T-helper 2 cell (primary cell): Measurements from ENCODE around the gene UCK1.
"Not testable (repeated sequence)": the region's sequence is repeated elsewhere in the genome, so short reads cannot be mapped to it uniquely, and the experiment has no call there.

Source experiments
- DNase-seq, 5 experiments: peaks; one replicate each; pipeline versions ENCODE4 v3.0.0 to v3.0.0-alpha.2; 2012 to 2022

UCK1 gene

DNA sequence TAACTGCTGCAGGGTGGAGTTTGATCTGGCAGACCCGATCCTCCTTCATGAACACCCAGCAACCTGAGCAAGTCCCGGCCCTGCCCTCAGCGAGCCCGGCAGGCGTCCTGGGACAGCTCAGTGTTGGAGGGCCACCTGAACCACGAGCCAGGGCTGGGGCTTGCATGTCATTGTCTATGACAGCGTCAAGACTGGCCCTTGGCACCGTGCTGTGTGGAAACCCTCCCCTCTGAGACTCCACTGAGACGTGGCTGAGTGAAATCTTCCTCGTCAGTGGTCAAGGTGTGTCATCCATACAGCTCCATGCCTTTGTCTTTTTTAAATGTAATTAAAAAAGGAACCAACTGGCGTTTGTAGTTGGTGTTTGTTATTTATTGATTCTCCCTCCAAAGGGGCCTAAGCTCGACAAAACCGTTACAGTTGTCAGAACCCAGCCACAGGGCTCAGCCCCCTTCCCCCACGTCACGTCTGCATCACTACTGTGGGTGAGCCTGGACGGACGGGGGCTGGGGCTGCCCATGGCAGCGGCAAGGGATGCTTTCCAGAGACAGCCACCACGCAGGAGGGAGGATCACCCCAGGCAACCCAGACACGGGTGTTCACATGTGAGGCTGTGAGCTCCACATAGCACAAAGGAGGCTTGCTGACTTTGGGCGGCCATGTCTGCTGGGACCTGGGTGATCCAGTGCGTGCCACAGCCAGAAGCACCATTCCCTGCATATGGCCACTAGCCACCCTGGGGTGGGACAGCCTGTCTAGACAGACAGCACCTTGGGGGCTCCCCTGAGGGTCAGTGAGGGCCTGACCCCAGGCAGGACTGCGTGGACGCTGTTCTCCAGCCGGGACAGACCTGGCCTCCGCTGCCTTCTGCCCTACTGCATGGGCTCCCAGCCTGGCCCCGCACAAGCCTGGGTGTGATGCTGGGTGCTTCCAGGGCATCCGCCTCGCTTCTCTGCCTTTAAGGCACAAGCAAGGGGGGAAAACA lies 7.3 kb downstream of the UCK1 start:
- no peak for DNase-seq

DNA sequence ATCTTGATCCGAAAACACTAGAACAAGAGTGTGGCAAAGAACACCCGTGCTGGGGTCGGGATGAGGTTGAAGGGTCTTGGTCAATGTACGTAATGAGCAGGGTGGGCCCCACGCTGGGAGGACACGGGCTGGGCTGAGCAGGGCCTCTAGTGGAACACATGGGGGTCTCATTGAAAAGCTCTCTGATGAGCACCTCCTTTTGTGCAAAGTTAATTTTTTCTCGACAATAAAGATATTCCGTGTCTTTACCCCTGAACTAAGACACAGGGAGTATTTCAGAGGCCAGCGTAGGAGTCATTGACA lies 8.0 kb downstream of the UCK1 start:
- no peak for DNase-seq

- DNase-seq: no peak
Measured at GRCh38 chr9:131522257-131523085, 8.6 kb downstream of the UCK1 start.

DNA sequence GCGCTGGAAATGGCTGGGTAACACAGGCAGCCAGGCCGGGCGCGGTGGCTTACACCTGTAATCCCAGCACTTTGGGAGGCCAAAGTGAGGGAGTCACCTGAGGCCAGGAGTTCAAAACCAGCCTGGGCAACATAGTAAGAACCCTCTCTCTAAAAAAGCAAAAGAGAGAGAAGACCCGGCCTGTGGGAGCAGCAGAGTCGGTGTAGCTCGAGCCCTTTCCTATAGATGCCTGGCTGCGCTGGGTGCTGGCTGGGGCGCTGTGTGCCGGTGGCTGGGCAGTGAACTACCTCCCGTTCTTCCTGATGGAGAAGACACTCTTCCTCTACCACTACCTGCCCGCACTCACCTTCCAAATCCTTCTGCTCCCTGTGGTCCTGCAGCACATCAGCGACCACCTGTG lies 9.2 kb downstream of the UCK1 start:
- no peak for DNase-seq

DNA sequence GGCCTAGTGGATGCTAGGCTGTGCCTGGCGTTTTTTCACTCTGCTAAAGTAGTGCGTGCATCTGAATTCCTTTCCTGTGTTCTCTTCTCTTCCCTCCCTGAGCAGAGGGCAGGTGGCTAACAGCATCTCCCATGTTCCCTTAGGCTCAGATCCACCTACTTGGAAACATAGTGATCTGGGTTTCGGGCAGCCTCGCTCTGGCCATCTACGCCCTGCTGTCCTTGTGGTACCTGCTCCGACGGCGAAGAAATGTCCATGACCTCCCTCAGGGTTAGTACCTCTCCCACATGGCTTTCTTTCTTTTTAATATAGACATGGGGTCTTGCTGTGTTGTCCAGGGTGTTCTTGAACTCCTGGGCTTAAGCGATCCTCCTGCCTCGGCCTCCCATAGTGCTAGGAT lies 9.9 kb downstream of the UCK1 start:
- DNase-seq: no peak

DNA sequence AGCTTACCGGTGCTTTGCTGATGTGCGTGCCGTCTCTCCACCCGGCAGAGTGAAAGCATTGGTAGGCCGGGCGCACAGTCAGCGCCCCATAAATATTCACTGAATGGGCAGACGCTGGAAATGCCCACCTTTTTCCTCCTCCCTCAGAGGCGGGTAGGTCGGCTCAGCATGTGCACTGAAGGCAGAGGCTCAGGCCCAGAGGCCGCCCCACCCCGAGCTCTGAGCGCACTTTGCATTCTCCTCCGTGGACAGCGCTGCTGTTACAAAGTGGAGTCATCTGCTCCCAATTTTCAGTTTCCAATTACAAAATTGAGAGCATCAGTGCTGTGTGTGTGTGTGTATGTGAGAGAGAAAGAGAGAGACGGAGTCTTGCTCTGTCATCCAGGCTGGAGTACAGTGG lies 10.6 kb downstream of the UCK1 start:
- DNase-seq: no peak

DNA sequence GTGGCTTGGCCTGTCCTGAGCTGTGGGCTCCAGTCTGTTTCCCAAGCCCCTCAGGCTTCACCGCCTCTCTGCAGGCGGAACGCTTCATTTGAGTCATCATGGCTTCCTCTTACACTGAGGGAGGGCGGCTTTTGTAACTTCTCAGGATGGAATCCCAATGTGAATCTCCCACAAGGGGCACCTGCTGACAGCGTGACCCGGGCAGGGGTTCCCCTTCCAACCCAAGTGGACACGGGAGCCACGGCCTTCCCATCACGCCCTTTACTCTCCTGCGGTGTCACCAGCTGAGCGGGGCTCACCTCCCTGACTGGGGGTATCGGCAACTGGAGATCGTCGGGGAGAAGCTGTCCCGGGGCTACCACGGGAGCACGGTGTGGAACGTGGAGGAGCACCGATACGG lies 12.5 kb downstream of the UCK1 start:
- DNase-seq: no peak

DNA sequence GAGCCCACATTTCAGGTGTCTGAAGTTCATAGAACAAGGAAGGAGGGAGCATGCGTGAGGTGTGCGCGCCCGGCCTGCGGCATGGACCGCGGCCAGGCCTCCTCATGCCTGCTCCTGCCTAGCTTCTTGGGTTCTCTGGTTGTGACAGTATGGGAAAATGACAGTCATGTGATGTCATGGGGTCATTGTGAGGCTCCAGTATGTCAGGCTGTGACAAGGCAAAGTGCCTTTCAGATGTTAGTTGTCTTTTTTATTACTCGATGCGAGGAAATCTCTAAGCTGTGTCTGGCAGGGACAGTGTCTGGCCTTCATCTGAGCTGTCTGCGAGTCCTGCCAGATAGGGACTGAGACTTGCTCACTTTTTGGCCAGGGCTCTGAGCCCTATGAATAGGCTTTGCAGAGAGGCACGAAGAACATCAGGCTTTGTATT lies 13.3 kb downstream of the UCK1 start:
- DNase-seq: no peak

DNA sequence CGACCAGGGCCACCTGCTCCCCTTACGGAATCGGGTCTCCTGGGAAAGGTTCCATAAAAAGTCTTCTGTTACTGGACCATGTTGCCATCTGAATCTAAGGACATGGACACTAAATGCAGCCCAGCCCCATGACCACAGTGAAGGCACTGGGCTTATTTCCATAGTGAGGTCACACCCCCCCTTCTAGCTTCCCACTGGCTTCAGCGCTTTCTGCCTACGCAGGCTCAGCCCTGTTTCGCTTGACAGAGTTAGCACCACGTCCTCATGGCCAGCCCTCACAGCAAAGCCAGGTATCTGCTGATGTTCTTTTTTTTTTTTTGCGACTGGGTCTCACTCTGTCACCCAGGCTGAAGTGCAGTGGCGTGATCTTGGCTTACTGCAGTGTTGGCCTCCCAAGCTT lies 14.1 kb downstream of the UCK1 start:
- DNase-seq: no peak

DNA sequence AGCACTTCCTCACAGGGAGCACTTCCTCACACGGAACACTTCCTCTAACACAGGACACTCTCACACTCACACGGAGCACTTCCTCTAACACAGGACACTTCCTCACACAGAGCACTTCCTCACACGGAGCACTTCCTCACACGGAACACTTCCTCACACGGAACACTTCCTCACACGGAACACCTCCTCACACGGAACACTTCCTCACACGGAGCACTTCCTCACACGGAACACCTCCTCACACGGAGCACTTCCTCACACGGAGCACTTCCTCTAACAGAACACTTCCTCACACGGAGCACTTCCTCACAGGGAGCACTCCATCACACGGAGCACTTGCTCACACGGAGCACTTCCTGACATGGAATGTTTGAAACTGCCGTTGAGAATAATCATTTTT lies 15.0 kb downstream of the UCK1 start:
- DNase-seq: no peak

DNA sequence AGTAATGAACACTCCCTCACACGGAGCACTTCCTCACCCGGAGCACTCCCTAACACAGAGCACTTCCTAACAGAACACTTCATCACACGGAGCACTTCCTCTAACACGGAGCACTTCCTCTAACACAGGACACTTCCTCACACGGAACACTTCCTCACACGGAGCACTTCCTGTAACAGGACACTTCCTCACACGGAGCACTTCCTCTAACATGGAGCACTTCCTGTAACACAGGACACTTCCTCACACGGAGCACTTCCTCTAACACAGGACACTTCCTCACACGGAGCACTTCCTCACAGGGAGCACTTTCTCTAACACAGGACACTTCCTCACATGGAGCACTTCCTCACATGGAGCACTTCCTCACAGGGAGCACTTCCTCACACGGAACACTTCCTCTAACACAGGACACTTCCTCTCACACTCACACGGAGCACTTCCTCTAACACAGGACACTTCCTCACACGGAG lies 15.5 kb downstream of the UCK1 start:
- DNase-seq: not testable (repeated sequence)

- no peak for DNase-seq
Measured at GRCh38 chr9:131513177-131513576, 17.9 kb downstream of the UCK1 start.

GRCh38 chr9:131511880-131512279 lies 19.2 kb downstream of the UCK1 start:
- no peak for DNase-seq

- no peak for DNase-seq
Measured at GRCh38 chr9:131511416-131511815, 19.6 kb downstream of the UCK1 start.

DNA sequence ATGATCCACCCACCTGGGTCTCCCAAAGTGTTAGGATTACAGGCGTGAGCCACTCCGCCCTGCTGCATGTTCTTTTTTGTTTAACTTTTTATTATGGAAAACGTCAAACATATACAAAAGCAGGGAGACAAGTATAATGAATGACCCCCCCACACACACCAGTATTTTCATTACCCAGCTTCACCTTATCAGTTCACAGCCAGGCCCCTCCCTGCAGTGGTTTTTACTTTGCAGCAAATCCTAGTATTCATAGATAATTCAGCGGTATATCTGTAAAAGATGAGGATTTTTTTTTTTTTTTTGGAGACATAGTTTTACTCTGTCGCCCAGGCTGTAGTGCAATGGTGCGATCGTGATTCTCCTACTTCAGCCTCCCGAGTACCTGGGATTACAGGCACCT lies 26.1 kb downstream of the UCK1 start:
- DNase-seq: no peak

DNA sequence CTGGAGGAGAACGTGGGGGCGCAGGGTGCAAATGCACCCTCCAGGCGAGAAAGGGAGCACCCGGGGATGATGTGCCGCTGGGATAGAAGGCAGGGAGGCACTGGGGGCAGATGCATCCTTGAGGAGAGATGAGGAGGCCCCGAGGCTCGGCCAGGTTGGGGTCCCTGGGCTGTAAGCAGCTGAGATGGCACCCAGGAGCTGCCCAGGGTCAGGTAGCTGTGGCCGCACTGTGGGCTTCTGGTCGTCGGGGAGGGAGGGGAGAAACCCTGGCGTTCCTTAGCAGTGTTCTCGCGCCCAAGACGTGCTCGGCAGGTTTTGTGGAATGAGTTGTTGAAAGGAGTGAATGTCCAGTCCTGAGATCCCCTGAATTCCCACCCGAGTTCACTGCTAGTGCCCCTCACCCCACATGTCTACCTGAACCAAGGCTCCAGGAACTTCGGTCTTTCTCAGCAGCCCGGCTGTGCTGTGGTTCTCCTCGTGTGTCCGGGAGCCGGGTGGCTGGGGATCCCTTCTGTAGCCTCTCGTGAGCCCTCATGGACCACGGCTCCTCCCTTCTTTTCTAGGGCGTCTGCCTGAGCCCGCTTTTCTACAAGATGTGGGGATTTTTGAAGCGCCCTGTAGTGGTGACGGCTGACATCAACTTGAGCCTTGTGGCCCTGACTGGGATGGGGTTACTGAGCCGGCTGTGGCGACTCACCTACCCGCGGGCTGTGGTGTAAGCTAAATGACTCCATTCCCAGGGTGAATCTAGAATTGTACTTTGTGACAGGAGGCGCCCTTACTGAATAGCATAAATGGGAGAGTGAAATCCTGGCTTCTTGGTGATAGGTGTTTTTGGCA lies 27.2 kb downstream of the UCK1 start:
- DNase-seq: peak in 4 of 5 experiments; percentile 28 to 88 (median 56)

DNA sequence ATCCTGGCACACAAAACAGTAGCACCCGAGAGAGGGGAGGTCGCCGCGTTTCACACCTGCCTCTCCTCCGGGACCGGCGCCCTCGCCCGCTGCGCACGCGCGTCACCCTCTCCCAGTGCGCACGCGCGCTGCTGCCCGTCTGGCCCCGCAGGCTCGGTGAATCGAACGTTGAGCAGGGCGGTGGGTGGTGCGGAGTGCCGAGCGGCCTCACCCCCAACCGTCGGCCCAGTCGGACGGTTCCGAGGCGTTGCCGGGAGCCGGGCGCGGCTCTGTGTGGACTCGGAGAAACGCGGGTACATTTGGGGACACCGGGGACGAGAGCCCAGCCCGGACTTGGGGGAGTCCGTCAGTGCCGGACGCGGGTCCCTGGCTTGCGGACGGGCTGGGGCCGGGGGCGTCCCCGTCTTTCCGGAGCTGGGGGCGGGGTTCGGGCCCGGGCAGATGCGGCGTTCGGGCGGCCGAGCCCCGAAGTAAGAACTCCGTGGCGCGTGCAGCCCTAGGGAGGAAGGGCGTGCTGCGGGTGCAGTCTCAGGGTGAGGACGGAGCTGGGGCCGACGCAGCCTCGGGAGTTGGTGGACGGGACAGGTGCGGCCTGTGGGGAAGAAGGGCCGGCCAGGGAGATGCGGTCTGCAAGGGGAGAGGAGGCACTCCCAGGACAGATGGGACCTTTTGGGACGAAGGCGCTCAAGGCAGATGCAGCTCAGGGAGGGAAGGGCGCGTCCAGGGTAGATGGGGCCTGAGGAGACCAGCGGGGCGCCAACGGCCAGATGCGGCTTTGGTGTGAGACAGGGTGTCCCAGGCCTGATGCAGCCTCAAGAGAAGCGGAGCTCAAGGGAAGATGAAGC lies 28.1 kb downstream of the UCK1 start, which contains the start of gene POMT1:
POMT1 (plus strand) TSS at position 138 of the 845 bp plus-strand sequence. CDS start 1,301 bp downstream, outside the sequence.
- peak; percentile 77 to 92 (median 85) for DNase-seq

- peak in 4 of 5 experiments; percentile 20 to 84 (median 57) for DNase-seq
Measured at GRCh38 chr9:131500939-131501541, 30.0 kb downstream of the UCK1 start.

- DNase-seq: peak in 4 of 5 experiments; percentile 58 to 91 (median 75)
Measured at GRCh38 chr9:131500377-131500776, 30.7 kb downstream of the UCK1 start.

- no peak for DNase-seq
Measured at GRCh38 chr9:131499254-131499767, 31.8 kb downstream of the UCK1 start.
